H1 (cell line): Measurements from ENCODE around the gene OLFM2. TPM values are rescaled to one million over a fixed set of nuclear protein-coding genes. Genes with fewer than 3 reads are reported as not detected.

Source experiments
- ASH2L ChIP-seq: fragments of 200-600, 300-600 bp; sonication (generic); IDR thresholded peaks from one replicate; pipeline ENCODE4 v1.7.1; 2017; ENCODE audit warnings: low read length
- CBX8 ChIP-seq: fragments of 300-800, 300-1000 bp; sonication (generic); IDR thresholded peaks from 2 replicates; pipeline ENCODE4 v1.7.1; 2016; ENCODE audit warnings: low read depth, low read length, borderline replicate concordance
- CTBP2 ChIP-seq: IDR thresholded peaks from 2 replicates; pipeline ENCODE4 v1.7.0; 2011; ENCODE audit warnings: borderline replicate concordance, mild to moderate bottlenecking, moderate library complexity, mixed read lengths, low read length; ENCODE audit not compliant: insufficient read depth, insufficient read length
- NRF1 ChIP-seq: IDR thresholded peaks from 2 replicates; pipeline ENCODE4 v1.6.1; 2011; ENCODE audit warnings: mild to moderate bottlenecking, low read depth, low read length, improper control_type of control experiment
- TEAD4 ChIP-seq: IDR thresholded peaks from 2 replicates; pipeline ENCODE4 v1.6.1; 2012; ENCODE audit warnings: low read depth, low read length, inconsistent platforms, mixed read lengths
- polyA plus RNA-seq, 7 experiments: library from polyadenylated mRNA; depleted of rRNA in 3 of 7; stranded (reverse) in 5 of 7; unstranded in 2 of 7; fragments of >200 nt in 5 of 7; fragments of 200-250 nt in 2 of 7; gene quantifications; 1 replicate in 5 of 7; 2 replicates in 1 of 7; 4 replicates in 1 of 7; pipeline versions ENCODE4 v1.2.1 to v1.2.3, GENCODE V29; 2011 to 2013; ENCODE audit warnings: missing spikeins in 2 of 7, mixed read lengths in 2 of 7
- total RNA-seq: library from RNA; stranded (reverse); fragmentation: NEBNext Ultra II Directional; extraction: Animal tissue kit (Norgen Biotek cat#: 25700); gene quantifications from 2 replicates; pipeline ENCODE4 v1.2.1, GENCODE V29; 2021
- TF ChIP-seq, protein P1 (sequence below): IDR thresholded peaks from 2 replicates; pipeline ENCODE4 v1.6.1; 2011; ENCODE audit warnings: low read depth, mild to moderate bottlenecking, low read length; ENCODE audit not compliant: insufficient read depth

The OLFM2 gene
- total and polyA plus RNA-seq, 2 of the 8 experiments (the other 6 are each of a cell fraction or from before 2014, with no cell fraction given), result 68.2 to 151 TPM

DNA sequence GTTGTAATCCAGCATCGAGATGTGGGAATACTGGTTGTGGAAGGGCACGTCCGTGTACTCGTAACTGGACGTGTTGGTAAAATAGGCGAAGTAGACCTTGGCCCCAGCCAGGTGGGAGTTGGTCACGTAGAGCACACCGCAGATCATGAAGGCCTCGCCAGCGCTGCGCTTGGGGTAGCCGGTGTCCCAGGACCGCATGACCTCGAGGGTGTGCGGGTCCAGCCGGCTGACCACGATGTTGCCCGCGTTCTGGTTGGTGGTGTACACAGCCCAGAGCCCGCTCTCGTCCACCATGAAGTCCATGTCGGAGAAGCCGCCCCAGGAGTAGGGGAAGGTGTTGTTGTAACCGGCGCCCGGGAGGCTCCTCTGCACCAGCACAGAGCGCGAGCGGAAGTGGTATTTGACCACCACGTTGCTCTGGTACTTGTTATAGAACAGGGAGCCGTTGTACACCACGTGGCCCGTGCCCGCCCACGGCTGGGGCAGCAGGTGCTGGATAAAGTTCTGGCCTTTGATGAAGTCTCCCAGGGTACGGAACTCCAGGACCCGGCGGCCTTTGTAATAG, 82.0 kb downstream of the OLFM2 start (continued):
- no peak for TF ChIP-seq NRF1
- TF ChIP-seq CTBP2, result no peak
- no peak for TF ChIP-seq TEAD4
- no peak for TF ChIP-seq ASH2L
- no peak for TF ChIP-seq CBX8
- TF ChIP-seq, protein P1, sequence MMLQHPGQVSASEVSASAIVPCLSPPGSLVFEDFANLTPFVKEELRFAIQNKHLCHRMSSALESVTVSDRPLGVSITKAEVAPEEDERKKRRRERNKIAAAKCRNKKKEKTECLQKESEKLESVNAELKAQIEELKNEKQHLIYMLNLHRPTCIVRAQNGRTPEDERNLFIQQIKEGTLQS, result no peak
